ENCODE results near the gene GALNT17. TPM values are rescaled to one million over a fixed set of nuclear protein-coding genes. Genes with fewer than 3 reads are reported as not detected.

Gene GALNT17
- total RNA-seq, 1 donor from 2014 or later: 0.12 TPM

DNA sequence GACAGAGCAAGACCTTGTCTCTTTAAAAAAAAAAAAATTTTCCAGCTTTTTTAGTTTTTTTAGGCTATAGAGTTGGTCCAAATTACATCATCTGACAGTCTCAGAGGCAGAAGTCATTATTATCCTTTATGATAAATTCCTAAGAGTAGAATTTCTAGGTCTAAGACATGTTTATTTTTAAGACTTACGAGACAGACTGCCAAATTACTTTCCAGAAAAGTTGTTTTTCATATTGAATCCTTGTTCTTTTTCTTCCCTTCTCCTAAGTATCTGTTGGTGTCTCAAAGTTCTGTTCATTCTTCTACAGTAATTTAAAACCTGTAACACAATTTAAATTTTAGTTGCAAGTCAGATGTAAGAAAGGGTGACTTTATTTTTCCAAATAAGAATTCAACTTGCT lies 421.4 kb downstream of the GALNT17 start:
- no peak for DNase-seq (ENCODE audit: low read depth)
- TF ChIP-seq, protein P1, sequence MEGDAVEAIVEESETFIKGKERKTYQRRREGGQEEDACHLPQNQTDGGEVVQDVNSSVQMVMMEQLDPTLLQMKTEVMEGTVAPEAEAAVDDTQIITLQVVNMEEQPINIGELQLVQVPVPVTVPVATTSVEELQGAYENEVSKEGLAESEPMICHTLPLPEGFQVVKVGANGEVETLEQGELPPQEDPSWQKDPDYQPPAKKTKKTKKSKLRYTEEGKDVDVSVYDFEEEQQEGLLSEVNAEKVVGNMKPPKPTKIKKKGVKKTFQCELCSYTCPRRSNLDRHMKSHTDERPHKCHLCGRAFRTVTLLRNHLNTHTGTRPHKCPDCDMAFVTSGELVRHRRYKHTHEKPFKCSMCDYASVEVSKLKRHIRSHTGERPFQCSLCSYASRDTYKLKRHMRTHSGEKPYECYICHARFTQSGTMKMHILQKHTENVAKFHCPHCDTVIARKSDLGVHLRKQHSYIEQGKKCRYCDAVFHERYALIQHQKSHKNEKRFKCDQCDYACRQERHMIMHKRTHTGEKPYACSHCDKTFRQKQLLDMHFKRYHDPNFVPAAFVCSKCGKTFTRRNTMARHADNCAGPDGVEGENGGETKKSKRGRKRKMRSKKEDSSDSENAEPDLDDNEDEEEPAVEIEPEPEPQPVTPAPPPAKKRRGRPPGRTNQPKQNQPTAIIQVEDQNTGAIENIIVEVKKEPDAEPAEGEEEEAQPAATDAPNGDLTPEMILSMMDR (conservative IDR thresholded peaks at IDR 0.05; ENCODE audit: low read depth, low read length): no peak
- H3K4me3 ChIP-seq (ENCODE audit: low read depth, low read length): no peak overlapping the region

DNA sequence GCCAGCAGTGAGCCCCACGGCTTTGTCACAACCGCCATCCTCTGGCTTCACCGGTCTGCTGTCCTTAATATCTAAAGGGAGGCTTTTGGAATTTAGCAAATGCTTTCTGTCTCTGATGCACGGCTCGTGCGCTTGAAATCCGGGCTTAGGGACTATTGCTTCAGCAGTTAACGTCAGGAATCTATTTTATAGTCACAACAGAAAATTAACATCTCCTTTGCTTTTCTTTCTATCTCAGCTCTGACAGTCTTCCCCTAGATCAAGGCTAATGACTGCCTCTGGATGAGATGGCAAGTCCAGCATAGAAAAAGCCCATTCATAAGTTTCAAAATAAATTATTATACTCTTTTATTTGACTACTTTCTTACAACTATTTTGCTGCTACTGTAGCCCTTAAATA lies 423.8 kb downstream of the GALNT17 start:
- DNase-seq (ENCODE audit: low read depth): no peak
- no peak overlapping the region for H3K4me3 ChIP-seq (ENCODE audit: low read depth, low read length)
- TF ChIP-seq, protein P1 (conservative IDR thresholded peaks at IDR 0.05; ENCODE audit: low read depth, low read length): no peak

DNA sequence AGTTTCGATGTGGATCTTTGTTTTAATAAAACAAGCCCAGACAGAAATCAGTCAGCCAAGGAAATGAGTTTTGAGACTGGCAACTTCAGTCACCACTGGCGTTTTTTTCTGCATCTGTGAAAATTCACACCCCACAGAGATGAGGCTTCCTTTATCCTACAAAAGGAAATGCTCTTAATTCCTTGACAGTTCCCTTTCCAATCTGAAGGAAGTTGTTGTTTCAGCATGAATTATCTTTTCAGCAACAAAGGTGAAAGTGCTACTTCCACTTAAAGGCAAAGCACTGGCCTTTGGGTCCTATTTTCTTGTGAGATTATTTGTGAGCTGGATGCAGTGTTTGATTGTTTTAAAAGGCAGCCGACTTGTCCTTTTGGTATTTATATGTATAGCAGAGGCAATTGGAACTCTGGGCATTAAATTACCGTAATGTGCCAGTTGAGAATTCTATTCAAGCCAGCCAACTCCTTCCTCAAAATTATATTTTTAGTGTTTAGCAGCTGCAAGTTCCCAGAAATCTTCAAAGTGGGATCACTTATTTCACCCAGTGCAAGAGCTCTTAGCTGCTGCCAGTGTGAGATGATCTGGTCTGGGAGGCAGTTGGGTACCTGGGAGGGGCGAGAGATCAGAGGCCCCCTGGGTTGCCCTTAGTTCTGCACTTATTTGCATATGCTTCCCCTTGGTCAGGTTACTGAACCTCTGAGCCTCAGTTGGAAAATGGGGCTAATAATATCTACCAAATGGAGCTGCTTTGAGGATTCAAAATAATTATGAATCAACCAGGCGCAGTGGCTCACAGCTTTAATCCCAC lies 427.1 kb downstream of the GALNT17 start:
- TF ChIP-seq, protein P1 (conservative IDR thresholded peaks at IDR 0.05; ENCODE audit: low read depth, low read length): no peak
- no peak overlapping the region for H3K4me3 ChIP-seq (ENCODE audit: low read depth, low read length)
- DNase-seq (ENCODE audit: low read depth): no peak

DNA sequence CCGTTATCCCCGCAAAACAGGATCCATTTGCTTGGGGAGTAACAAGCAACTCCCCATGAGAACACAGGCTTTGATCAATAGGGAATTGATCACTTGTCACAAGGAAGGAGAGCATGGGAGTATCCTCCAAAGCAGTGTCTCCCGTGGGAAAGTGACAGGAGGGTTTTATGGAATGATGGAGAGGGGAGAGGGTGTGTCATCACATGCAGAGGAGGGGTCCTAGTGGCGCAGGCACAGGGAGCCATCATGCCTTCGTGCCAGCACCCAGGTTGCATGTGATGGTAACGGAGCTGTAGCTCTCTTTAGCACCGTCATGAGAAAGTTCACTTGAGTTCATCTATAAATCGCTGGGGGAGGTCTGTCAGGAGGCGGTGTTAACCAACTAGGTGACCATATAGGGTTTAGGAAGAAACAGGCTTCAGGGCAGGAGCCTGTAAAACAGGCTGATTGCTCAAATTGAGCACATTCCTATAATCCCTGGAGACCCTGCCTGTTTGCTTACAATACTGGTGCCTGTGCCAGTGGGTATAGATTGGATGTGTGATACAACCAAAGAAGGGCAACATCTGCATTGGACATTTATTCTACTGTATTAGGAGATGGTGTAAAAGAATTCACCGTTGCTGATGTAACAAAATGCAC lies 428.5 kb downstream of the GALNT17 start:
- no peak for DNase-seq (ENCODE audit: low read depth)
- TF ChIP-seq, protein P1 (conservative IDR thresholded peaks at IDR 0.05; ENCODE audit: low read depth, low read length): no peak
- H3K4me3 ChIP-seq (ENCODE audit: low read depth, low read length): no peak overlapping the region

DNA sequence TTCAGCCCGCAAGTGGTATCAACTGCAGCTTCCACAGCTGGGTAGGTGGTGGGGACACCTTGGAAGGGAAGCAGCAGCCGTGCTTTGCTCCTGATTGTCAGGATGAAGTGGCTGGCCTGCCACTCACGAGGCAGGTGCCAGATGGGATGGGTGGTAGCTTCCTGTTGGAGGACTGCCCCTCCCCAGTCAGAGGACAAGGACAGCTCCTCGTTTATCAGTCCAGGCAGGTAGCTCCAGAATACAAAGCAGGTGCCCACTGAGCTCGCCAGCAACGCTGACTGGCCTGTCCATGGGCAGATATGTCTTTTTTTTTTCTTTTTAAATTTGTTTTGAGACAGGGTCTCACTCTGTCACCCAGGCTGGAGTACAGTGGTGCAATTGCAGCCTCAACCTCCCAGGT lies 431.3 kb downstream of the GALNT17 start:
- DNase-seq (ENCODE audit: low read depth): no peak
- no peak overlapping the region for H3K4me3 ChIP-seq (ENCODE audit: low read depth, low read length)
- TF ChIP-seq, protein P1 (conservative IDR thresholded peaks at IDR 0.05; ENCODE audit: low read depth, low read length): no peak

DNA sequence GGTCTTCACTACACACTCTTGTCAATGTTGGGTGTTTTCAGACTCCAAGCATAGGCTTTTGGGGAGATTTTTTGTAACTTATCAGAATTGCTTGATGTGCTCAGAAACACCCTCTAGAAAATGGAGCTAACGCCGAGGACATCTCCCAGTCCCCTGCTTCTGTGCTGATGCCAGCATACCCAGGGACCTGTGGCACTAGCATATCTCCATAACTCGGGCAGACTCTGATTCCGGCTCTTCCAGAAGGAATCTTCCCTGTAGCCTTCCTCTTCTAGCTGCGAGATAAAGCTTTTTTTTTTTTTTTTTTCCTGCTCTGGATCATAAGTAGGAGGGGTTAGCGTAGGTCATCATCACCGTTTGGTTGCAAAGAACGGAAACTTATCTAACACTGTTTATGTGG lies 434.4 kb downstream of the GALNT17 start:
- TF ChIP-seq, protein P1 (conservative IDR thresholded peaks at IDR 0.05; ENCODE audit: low read depth, low read length): no peak
- no peak overlapping the region for H3K4me3 ChIP-seq (ENCODE audit: low read depth, low read length)
- no peak for DNase-seq (ENCODE audit: low read depth)
